ENCODE results near the gene KRT26. TPM values are rescaled to one million over a fixed set of nuclear protein-coding genes. Genes with fewer than 3 reads are reported as not detected.

Gene KRT26
- total and polyA plus RNA-seq, 2 of the 4 experiments (the other 2 are of a cell fraction), result not detected

DNA sequence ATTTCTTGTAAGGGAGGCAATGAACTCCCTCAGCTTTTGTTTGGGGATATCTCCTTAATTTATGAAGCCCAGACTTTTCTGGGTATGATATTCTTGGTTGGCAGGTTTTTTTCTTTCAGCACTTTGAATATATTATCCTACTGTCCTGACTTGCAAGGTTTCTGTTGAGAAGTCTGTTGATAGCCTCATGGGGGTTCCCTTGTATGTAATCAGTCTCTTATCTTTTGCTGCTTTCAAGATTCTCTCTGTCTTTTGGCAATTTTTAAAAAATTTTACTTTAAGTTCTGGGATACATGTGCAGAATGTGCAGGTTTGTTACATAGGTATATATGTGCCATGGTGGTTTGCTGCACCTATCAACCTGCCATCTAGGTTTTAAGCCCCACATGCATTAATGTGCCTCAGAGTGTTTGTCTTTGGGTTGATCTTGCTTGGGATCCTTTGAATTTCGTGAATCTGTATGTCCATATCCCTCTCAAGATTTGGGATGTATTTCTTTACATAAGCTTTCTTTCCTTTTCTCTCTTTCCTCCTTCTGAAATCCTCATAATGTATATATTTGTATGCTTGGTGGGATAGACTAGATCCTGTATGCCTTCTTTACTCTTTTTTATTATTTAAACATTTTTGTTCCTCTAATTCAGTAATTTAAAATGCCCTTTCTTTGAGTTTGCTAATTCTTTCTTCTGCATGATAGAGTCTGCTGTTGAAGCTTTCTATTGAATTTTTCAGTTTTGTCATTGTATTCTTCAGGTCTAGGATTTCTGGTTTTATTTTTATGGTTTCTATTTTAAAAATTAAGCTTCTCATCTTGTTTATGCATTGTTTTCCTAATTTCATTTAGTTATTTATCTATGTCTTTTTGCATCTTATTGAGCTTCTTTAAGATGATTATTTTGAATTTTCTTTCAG lies 11.6 kb downstream of the KRT26 start (continued):
- TF ChIP-seq CEBPB (IDR thresholded peaks at IDR 0.05; ENCODE audit: low read depth, low read length), result no peak

GRCh38 chr17:40755231-40755630 lies 16.8 kb downstream of the KRT26 start, which contains the start of gene KRT25:
Gene KRT25 (minus strand): TSS chr17:40755331. CDS start chr17:40755271, 60 bp downstream.
- BruUV-seq (replicated peaks), result no TSS peak
- no peak within 1 kb of the TSS for H3K4ac ChIP-seq (ENCODE audit: low read depth, low read length)
- no peak within 1 kb of the TSS for H2BK15ac ChIP-seq (ENCODE audit: low read depth, low read length)
- no peaks in the 10 kb centered on the region; the same call in 1 of the 2 replicates for H3K9me3 ChIP-seq (ENCODE audit: control insufficient read depth, insufficient read depth, low read length)
- no peak within 1 kb of the TSS for H3K18ac ChIP-seq (ENCODE audit: low read depth, low read length)
- H3K36me3 ChIP-seq (ENCODE audit: control insufficient read depth, insufficient read depth, low read length), result no peaks in the 10 kb centered on the region
- H3K23ac ChIP-seq (ENCODE audit: low read depth, low read length), result no peak within 1 kb of the TSS
- no peak for DNase-seq
- H4K91ac ChIP-seq (ENCODE audit: insufficient read depth, low read depth, low read length), result no peak within 1 kb of the TSS
- H2BK5ac ChIP-seq (ENCODE audit: low read depth, low read length, poor library complexity, severe bottlenecking), result no peak within 1 kb of the TSS
- no peak within 1 kb of the TSS for H2AFZ ChIP-seq (replicated peaks; ENCODE audit: low read length, poor library complexity)
- no peak within 1 kb of the TSS for H2BK120ac ChIP-seq (ENCODE audit: low read depth, low read length)
- intact Hi-C loops (cut with micrococcal nuclease), result loop anchor here (10.0 kb wide), 1 partner anchor 50 kb away; the partner anchor contains the start of gene KRT24
- H3K56ac ChIP-seq (ENCODE audit: extremely low read depth, insufficient read depth, low read length), result no peak within 1 kb of the TSS
- WGBS, 2 experiments (ENCODE audit: extremely low coverage in 2 of 2, insufficient read length in 1 of 2), result no CpG with 5 or more reads among the region's 4 CpGs
- ChIA-PET CTCF (no interaction called here), POLR2A (ENCODE audit: unreplicated experiment) (no interaction called here)
- H2BK20ac ChIP-seq (ENCODE audit: low read depth, low read length), result no peak within 1 kb of the TSS
- in situ Hi-C loops (cut with MboI; ENCODE audit: low sequenced_read_pairs), result no loop called here
- no peaks in the 10 kb centered on the region for H4K20me1 ChIP-seq (ENCODE audit: insufficient read depth, low read length)
- H2AK5ac ChIP-seq (ENCODE audit: low read depth, low read length), result no peak within 1 kb of the TSS
- H3K14ac ChIP-seq (replicated peaks; ENCODE audit: low read depth, low read length), result no peak within 1 kb of the TSS
- TF ChIP-seq USF2 (IDR thresholded peaks at IDR 0.05; ENCODE audit: low read depth, low read length), result no peak
- H3K27ac ChIP-seq (ENCODE audit: insufficient read depth, low read length), result no peak within 1 kb of the TSS
- H4K5ac ChIP-seq (ENCODE audit: low read depth, low read length), result no peak within 1 kb of the TSS
- dilution Hi-C loops (cut with HindIII; ENCODE audit: low sequenced_read_pairs, unreplicated experiment), result no loop called here
- no peak within 1 kb of the TSS for H3K9ac ChIP-seq (ENCODE audit: low read depth, low read length)
- no peak for ATAC-seq (ENCODE audit: low read depth)
- no peak within 1 kb of the TSS for H2AK9ac ChIP-seq (replicated peaks; ENCODE audit: low read depth, low read length, poor library complexity)
- H3K4me3 ChIP-seq (ENCODE audit: insufficient read depth, low read depth, low read length), result no peak within 1 kb of the TSS
- no peaks in the 10 kb centered on the region for H3K9me1 ChIP-seq (ENCODE audit: insufficient read depth, low read length)
- H3K4me1 ChIP-seq (ENCODE audit: control insufficient read depth, insufficient read depth, low read length), result no peaks in the 10 kb centered on the region
- H3K4me2 ChIP-seq (ENCODE audit: low read depth, low read length), result no peak within 1 kb of the TSS
- no peak within 1 kb of the TSS for H4K8ac ChIP-seq (ENCODE audit: low read depth in 2 of 2, low read length in 2 of 2)
- peaks cover 13% of the 10 kb centered on the region for H3K27me3 ChIP-seq (ENCODE audit: control insufficient read depth, insufficient read depth, low read length)
- no peaks in the 10 kb centered on the region for H3K79me1 ChIP-seq (ENCODE audit: low read depth in 1 of 2, low read length in 2 of 2)
